Islet precursor cell (in vitro differentiated cells): ENCODE results near the gene BRD2.
"Not testable (repeated sequence)": the region's sequence is repeated elsewhere in the genome, so short reads cannot be mapped to it uniquely, and the experiment has no call there.

ENCODE experiments used
- DNase-seq: peaks from one replicate; pipeline ENCODE4 v3.0.0-alpha.2; 2018

The BRD2 gene

DNA sequence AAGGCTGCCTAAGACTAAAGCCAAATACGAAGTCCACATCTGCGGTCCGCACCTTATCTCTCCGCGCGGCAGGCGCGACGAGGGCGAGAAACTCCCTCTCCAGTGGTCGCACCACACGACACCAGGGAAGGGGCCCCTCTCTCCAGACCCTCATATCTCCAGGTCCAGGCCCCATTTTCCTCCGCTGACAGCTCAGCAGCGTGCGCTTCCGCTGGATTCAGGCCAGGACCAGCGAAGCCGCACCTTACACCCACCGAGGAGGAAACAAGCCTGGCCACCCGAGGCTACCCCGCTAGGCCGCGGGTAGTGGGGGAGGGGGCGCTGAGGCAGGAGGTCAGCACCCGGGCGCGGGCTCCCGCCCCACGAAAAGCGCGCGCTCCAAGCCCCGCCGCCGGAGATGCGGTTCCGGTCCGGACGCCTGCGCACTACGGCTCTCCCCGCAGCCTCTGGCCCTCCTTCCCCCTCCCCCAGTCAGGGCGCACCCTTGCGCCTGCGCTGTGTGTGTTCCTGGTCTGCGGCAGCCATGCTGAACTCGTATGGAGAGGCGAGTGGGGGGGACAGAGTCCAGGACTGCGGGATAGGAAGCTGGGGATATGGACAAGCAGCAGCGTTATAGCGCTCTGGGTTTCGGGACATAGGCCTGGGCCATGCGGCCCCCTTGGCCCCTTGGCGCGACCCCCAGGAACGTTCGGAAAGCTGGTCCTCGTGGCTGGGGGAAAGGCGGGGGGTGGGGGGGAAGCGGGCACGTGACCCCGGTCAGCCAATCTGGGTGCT, at the start of gene BRD2:
Gene BRD2 (plus strand): TSS at position 502 of the 774 bp plus-strand sequence. CDS start 4,305 bp downstream, outside the sequence.
- DNase-seq, result peak; percentile 98

DNA sequence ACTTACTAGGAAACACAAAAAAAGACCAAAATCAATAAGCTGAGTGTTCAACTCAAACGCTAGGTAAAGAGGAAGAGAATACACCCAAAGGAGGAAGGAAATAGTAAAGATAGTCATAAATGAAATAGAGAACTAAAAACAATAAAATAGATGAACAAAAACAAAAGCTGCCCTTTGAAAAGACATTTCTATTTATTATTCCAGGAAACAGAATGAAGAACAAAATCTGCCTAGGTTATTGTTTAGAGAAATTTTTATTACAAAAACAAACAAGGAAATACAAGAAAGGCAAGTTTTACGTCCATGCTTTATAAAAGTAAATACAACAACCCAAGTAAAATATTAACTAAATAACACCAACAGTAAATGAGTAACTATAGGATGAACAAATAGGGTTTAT, 47.7 kb upstream of the BRD2 start:
- DNase-seq, result no peak

DNA sequence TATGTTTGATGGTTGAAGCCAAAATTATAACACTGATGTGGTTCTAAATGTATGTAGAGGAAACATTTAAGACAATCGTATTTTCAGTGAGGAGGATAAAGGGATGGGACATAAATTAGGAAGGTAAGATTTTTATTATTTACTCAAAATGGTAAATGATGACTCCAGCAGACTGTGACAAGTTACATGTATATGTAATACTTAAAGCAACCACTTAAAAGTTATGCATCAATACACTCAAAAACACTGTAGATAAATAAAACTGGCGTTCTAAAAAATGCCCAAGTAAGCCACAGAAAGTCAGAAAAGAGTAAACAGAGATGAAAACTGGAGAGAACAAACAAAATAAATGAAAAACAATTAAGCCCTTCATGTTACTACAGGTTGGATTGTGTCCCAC, 46.3 kb upstream of the BRD2 start:
- DNase-seq, result no peak

DNA sequence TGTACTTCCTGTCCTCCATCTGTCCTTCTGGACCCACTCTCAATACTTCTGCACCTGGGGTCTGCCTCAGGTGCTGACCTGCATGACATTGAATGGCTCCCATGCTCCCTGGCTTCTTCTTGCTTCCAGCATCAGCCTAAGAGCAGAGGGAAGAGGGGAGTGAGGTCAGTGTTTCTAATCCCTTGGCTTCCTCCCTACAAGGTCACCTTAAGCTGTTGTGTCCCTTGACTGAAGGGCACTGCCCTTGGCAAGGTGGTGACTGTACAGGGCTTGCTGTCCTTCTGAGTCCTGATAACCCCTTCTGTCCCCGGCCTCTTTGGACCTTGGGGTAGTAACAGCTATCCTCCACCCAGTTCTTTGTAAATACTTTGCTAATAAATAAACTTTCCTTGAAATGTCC, 37.2 kb upstream of the BRD2 start:
- peak; percentile 29 for DNase-seq

DNA sequence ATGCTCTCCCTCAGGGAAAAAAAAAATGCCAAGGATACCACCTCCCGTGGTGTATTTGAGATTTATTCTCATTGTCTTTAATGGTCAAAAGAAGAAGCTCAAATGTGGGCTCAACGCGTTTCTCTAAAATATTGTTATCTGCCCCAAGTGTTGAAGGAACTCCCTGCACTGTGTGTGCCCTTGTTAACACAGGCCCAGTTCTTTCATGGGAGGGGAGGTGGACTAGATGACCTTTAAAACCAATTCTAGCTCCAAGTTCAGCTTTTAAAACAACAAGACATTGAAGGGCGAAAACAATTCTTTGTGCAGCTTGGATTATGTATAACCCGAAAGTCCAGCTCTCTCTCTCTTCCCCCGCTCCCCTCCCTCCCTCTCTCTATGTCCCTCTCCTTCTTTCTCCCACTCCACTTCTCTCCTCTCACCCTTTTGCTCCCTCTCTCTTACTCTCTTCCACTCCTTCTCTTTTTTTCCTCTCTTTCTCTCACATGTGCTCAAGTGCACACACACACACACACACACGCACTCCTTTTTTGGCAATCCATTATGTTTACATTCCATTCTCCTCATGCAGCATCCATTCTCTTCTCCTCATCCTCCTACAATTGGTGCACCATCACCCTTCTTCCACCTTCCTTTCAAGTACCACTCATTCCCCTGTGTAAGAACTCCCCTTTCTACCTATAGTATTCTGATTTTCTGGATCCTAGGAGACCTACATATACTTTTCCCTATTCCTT, 36.1 kb upstream of the BRD2 start:
- no peak for DNase-seq

DNA sequence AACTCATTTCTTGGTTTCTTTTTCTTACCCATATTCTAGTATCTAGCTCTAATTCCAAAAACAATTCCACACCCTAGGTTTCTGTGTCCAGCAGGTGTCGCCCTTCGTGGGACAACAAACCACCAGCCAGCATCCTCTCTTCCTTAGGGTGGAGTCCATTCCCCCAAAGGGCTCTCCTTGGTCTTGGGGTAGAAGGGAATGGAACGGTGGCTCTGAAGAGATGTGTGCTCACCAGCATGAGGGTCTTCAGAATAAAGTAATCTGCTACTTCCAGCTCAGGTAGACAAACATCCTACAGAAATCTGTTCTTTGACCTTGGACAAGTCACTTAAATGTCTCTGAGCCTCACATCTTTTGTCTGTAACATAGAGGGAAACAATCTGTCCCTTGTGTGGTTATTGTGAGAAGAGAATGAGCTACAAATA, 34.7 kb upstream of the BRD2 start:
- DNase-seq, result peak; percentile 75

DNA sequence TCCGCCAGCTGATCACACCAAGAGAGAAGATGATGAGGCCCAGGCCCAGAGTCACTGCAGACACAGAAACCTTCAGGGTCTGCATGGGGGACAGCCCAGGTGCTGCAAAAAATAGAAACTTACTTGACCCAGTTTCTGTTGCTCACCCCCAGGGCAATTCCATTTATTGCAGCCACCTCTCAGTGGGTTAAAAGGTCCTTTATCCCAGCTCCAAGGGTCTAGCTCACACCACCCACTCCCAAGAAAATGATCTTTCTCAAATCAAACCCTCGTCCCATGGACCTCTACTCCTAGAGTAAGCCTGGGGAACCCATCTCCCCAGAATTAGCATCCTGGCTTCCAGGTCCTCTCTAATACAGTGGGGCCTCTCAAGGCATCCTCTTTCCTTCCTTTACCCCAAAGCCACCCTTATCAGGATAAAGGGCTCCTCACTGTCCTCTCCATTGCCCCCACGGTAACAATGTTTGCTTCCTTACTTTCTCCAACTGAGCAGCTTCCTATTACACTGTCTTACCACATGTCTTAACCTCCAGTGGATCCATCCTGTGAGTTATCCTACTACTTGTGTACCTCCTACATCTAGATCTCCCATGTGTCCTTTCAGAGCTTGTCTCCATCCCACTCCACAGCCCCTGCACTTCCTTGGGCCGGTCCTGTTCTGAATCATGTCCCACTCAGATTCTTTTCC, 32.7 kb upstream of the BRD2 start:
- no peak for DNase-seq

DNA sequence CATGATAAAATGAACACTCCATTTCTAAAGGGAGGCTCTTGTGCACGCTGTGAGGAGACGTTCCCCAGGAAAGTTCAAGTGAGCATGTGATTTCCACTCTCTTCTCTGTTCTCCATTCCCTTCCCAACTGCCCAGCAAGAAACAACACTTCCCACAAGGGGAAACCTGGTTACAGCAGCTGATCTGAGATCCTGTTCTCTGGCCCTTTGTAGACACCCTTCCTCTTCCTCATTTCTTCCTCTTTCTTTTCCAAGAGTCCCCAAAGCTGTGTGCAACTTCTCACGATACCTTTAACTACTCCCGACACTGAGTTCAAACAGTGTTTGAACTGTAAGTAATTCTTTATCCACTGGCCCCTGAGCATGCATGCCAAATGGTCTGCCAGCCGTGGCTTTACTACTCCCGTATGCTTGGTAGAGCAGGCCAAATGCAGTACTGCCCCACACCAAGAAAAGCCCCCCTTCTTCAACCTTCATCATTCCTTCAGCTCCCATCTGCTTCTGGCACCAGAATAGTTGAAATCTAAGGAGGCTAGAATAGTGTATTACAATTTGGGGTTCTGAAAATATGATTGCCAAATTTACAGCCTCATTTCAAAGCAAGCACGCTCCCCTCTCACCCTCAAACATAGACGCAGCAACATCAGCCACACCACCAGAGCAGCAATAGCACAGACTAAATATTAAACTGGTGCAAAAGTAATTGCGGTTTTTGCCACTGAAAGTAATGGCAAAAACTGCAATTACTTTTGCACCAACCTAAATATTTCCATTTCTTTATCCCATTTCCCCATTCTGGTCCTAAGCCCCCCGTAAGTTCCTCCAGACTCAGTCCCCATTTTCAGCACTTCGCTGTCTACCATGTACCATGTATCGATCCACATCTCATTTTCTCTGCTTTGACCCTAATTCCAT, 31.9 kb upstream of the BRD2 start:
- no peak for DNase-seq

DNA sequence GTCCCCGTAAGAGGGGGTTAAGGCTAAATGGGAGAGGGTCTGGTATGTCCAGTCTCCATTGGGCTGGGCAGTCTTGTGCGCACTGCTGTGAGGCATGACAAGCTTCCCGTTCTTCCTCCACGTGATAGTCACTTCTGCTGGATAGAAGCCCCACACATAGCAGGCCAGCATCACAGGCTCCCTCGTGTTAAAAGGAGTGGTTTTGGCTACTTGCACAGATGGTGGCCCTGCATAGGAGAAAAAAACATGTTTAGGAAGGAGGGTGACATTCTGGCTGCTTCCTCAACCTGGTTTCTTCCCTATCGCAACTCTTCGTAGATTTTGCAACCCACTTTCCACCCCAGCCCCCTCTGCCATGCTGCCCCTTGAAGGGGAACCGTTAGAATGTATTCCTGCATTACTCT, 31.2 kb upstream of the BRD2 start:
- no peak for DNase-seq

DNA sequence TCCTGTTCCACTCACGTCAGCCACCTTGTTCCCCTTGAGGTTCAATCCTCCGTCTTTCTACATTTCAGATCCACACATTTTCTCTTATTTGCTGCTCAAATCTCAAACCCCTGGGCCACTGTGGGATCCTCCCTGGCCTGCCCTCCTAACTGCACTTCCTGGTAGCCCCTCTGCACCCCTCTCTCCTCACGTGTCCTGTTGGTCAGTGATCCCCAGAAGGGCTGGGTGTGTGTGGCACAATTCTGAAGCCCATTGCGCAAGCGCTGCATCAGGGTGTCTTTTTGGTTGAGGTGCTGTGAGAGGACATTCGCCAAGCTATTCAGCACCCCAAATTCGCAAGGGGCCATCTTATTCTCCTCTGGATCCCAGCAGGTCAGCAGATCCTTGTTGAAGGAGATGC, 29.9 kb upstream of the BRD2 start:
- no peak for DNase-seq

DNA sequence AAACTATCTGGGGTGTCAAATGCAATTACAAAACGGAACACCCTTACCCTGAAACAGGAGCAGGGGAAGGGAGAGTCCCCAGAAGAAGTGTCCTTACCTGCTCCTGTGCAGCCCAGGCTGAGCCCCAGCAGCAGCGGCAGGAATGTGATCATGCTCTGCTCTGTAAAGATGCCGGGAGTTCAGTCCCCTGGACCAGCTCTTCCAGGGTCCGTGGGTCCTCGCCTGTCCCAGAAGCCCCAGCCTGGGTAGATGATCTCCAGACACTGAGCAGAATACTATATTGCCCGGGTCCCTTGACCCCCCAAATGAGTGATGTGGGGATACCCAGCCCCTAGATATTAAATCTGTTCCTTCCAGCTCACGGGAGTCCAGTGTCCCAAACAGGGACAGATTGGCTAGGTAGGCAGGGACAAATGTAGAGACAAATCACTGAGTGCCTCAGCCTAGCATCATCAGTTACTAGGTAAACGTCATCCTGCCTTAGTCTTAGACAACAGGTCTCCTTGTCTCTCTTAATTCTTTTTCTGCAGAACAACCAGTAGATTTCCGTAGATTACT, 27.7 kb upstream of the BRD2 start, which contains the start of gene HLA-DMB:
Gene HLA-DMB (minus strand): TSS at position 373 of the 558 bp plus-strand sequence. CDS start 221 bp downstream, at position 152.
- peak; percentile 70 for DNase-seq

DNA sequence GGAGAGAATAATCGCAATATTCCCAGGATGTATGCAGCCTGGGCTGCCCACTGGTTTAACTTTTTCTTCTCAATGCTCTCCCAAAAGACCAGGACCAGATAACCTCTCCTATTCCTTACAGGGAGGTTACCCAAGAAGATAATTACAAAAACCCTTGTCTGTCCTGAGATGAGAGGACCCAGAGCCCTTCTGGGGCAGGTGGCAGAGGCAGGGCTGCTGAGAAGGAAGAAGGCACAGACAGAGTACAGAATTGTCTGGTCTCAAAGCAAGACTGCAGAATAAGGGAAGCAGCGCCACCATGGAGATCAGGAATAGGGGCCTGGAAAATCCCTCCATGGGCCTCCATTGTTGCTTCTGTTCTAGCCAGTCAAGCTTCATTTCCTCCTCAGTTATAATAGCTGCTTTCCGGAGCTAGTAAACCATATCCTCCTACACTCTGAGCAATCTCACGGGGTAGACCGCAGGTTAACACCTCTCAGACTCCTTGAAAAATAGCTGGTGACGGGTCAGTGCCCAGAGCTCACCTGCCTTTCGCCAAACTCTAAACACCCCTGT, 27.1 kb upstream of the BRD2 start:
- DNase-seq, result no peak

DNA sequence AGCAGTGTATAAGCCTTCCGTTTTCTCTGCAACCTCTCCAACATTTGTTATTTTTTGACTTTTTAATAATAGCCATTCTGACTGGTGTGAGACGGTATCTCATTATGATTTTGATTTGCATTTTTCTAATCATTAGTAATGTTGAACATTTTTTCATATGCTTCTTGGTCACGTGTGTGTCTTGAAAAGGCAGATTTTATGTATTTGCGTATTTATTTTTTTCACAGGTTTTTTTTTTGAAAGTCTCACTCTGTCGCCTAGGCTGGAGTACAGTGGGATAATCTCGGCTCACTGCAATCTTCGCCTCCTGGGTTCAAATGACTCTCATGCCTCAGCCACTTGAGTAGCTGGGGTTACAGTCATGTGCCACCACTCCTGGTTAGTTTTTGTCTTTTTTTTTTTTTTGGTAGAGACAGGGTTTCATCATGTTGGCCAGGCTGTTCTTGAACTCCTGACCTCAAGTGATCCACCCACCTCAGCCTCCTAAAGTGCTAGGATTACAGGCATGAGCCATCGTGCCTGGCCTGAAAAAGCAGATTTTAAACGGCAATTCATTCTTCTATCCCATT, 25.8 kb upstream of the BRD2 start:
- DNase-seq, result not testable (repeated sequence)

DNA sequence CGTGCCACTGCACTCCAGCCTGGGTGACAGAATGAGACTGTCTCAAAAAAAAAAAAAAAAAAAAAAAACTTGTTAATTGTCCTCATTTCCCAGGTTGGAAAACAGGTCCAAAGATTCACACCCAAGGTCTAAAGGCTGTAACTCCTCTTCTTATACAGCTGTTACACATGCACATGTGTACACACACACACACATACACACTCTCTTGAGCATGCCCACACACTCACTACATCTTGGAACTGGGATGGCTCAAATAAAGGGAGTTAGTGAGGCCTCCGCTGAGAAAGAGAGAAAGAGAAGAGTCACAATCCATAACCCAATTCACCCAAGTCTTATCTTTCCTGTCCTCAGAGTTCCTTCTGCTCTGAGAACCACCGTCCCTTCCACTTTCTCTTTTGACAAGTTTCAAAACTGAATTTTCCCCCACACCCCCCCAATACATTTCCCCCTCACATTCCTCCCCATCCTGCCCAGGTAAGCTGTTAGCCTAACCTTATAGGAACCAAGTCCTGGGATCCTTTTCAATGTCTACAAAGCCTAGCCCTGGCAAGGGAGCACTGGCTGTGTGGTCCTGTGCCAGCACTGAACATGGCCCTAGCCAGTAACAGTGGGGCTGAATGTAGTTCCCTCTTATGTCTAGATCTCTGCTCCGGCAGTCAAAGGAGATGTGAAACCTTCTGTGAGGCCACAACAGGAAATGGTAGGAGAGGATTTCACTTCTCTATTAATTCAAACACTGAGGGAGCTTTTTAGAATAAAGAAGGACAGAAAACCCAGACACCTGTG, 24.3 kb upstream of the BRD2 start:
- DNase-seq, result no peak

DNA sequence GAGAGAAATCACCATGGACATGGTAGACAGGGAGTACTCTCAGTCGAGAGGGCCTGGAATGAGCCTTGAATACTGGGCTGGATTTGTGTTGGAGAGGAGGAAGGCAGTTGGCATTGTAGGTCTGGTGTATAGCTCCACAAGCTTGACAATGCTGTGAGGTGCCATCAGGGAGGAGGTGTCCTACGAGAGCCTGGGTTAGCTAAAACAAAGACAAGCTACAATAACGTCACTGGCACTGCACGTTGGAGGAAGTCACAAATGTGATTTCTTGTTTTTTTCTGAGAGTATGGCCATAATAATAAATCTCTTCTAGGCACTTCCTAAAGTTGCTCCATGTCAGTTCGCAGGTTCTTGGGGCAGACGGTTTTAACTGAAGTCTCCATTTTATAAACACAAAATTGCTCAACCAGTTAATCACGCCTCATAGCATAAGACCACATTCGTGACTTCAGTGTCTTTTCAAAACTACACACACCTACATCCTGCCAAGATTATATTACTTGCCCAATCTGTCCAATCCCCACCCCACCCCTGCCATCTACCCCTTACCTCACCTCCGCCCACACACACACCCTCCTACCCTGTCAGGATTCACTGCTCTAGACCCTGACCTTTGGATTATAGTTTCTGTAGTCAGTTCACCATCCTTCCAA, 23.2 kb upstream of the BRD2 start:
- no peak for DNase-seq

DNA sequence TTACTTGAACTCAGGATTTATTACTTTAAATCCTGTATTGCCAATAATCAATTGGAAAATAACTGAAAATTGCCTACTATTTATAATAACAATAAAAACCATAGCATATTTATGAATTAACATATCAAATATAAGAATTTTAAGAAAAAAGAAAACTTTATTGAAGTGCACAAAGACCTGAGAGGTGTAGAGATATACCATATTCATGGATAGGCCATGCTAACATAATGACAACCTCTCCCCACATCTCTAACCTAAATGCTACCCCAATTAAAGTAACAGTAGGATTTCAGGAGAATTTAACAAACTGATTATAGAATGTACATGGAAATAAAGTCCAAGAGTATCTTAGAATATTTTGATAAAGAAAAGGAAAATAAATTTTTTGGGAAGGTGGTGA, 22.4 kb upstream of the BRD2 start:
- no peak for DNase-seq

DNA sequence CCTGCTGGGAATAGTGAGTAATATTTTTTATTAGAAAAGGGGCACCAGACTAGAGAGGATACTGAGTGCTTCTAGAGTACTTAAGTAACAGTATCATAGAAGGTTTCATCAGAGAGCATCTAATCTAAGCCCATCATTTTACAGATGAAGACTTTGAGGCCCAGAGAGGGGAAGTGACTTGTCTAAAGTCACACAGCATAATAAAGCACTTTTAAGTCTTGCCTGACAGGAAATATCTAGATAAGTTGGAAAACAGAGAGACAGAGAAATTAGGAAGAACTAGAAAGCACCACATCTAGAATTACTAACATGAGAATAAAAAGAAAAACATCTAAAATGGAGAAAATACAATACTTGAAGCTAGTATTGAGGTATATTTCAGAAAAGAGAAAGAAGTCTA, 21.5 kb upstream of the BRD2 start:
- DNase-seq, result no peak

DNA sequence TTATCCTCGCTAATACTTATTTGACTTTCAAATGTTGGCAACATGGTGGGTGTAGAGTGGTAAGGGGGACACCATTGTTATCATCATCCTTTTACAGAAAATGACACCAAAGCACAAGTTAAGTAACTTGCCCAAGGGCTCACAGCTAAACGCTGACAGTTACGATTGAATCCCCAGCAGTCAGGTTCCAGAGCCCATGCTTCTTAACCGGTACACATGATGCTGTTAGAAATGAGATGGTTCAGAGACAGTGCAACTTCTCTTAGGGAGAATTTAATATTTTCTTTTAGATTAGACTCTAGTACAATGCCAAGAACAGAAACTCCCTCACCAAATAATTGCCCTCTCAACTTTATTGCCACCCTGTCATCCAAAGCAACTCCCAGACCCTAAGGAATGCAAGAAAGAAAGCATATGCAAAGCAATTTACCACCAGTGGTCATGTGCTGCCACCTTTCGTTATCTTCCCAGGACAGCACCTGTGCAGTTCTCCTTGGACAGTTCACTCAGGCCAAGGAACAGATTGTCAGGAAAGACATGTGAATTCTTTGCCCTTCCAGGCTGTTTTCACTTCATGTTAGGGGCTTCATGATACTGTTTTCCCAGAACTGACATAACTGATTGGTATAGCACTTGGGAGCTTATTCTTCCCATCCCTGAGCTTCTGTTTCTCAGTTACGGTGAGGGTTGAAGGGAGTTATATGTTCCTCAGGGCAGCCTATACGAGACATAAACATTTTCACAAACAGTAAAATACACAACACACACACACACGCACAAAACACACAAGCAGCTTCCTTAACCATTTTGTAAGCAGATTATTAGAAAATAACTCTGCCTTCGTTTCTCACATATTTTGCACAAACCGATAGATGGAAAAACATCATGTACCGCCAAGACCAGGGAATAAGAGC, 20.6 kb upstream of the BRD2 start:
- DNase-seq, result peak; percentile 84

DNA sequence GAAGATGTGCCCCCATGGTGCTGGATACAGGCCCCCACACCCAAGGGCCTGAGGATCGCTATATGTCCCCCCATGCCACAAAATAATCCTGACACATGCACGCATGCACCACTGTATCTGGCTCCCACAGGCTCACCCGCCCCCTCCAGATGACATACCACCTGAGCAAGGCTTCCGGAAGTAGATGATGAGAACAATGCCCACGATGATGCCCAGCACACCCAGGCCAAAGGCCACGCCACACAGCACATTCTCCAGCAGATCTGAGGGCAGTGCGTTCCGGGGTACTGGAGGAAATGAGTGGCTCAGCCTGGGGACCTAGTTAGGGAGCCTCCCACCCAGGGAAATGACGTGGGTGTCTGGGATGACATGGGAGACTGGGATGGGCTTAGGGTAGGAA, 19.3 kb upstream of the BRD2 start:
- DNase-seq, result peak; percentile 34
